Measurements from ENCODE around the gene EVL.

DNA sequence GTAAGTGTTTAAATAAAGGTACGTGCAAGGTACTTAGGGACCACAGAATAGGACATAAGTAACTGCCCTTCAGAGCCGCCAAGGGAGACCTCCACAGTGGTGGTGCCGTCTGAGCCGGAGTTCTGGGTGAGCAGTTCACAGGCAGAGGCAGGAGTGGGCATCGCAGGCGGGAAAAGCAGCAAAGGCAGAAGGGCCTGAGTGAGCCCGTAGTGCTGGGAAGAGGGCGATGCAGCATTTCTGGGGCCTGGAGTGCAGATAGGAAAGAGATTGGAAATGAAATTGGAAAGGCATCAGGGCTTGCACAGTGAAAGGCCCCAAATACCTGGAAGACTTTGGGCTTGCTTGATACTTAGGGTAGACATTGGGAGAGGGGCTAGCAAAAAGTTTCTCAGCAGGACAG is 32.9 kb downstream of the EVL start:
- TF ChIP-seq, protein P1, sequence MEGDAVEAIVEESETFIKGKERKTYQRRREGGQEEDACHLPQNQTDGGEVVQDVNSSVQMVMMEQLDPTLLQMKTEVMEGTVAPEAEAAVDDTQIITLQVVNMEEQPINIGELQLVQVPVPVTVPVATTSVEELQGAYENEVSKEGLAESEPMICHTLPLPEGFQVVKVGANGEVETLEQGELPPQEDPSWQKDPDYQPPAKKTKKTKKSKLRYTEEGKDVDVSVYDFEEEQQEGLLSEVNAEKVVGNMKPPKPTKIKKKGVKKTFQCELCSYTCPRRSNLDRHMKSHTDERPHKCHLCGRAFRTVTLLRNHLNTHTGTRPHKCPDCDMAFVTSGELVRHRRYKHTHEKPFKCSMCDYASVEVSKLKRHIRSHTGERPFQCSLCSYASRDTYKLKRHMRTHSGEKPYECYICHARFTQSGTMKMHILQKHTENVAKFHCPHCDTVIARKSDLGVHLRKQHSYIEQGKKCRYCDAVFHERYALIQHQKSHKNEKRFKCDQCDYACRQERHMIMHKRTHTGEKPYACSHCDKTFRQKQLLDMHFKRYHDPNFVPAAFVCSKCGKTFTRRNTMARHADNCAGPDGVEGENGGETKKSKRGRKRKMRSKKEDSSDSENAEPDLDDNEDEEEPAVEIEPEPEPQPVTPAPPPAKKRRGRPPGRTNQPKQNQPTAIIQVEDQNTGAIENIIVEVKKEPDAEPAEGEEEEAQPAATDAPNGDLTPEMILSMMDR (IDR thresholded peaks at IDR 0.05): no peak
- TF ChIP-seq POLR2AphosphoS5 (IDR thresholded peaks at IDR 0.05): no peak
